ENCODE data around the gene SGK1.
"Not testable (repeated sequence)": the region's sequence is repeated elsewhere in the genome, so short reads cannot be mapped to it uniquely, and the experiment has no call there.

The SGK1 gene

GRCh38 chr6:134304381-134304780 lies 13.5 kb downstream of the SGK1 start:
- not testable (repeated sequence) for DNase-seq (ENCODE audit: low read depth in 2 of 2)

DNA sequence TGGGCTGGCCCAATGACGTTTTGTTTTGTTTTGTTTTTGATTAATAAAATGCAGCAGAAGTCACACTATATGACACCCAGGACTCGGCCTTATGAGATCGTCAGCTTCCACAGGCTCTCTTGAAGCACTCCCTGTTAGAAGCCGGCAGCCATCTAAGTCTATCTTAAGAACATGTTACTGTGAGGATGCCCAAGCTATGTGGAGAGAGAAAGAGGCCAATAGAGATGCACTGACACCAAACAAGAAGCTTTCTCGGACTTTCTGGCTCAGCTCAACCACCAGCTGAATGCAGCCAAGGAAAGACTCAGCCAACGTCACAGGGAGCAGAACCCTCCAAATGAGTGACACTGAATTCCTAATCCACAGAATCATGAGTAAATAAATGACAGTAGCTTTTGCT lies 14.0 kb downstream of the SGK1 start:
- DNase-seq (ENCODE audit: low read depth in 2 of 2) = no peak

GRCh38 chr6:134299236-134299635 lies 18.7 kb downstream of the SGK1 start:
- DNase-seq (ENCODE audit: low read depth in 2 of 2) = no peak

GRCh38 chr6:134296762-134297161 lies 21.1 kb downstream of the SGK1 start:
- no peak for DNase-seq (ENCODE audit: low read depth in 2 of 2)

DNA sequence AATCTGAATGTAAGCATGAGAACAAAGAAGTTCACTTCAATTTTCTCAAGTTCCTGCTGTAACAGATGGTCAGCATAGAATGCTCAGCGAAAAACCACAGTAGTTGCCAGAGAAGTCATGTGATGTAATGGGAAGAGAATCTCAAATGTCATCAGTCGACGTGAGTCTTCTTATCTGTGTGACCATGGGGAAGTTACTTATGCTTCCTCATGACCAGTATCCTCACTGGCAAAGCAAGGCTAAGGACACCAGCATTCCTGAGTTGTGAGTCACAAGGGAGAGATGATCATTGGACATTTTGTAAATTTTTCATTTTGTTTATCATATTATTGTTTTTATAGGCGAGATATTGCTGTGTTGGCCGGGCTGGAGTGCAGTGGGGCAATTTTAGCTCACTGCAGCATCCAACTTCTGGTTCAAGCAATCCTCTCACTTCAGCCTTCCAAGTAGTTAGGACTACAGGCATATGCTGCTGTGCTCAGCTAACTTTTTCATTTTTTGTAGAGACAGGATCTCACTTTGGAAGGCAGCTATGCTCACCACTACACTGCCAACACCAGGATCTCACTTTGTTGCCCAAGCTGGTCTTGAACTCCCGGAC lies 21.9 kb downstream of the SGK1 start:
- DNase-seq (ENCODE audit: low read depth in 2 of 2) = peak; percentile 84 to 88

DNA sequence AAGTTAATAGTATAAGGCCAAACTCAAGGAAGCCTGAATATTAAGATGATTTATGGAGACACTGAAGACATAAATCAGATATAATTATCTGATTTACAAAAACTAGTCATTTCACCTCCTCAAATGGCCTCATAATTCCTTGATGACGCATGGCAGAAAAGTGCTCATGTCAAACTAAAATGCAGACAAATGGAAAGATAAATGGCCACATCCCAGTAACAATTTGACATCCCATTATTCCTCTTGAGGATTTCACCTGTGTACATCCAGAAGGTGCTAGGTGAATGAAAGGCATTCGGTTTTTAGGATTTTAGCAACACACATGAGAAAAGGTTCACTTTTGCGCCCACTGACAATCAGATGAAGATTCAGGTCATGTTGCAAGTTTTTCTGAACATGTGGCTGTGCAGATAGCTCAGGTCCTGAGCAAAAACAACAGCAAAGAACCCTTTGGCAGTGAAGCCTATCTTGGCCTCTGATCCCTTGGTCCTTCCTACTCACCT lies 24.2 kb downstream of the SGK1 start:
- DNase-seq (ENCODE audit: low read depth in 2 of 2) = no peak

- DNase-seq (ENCODE audit: low read depth in 2 of 2) = no peak
Measured at GRCh38 chr6:134291156-134291555, 26.8 kb downstream of the SGK1 start.

DNA sequence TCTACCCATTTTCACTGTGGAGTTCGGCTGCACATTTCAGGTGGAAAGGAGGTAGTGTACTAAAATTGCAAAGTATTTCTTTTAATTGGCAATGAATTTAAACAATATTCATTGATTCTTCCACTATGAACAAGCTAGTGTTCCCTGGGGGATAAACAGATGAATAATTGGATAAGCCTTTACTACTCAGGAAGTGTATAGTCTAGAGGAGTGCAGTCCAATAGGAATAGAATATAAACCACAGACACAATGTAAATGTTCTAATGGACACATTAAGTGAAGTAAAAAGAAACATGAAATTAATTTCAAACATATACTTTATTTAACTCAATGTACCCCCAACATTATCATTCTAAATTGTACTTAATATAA lies 28.7 kb downstream of the SGK1 start:
- DNase-seq (ENCODE audit: low read depth in 2 of 2) = no peak

DNA sequence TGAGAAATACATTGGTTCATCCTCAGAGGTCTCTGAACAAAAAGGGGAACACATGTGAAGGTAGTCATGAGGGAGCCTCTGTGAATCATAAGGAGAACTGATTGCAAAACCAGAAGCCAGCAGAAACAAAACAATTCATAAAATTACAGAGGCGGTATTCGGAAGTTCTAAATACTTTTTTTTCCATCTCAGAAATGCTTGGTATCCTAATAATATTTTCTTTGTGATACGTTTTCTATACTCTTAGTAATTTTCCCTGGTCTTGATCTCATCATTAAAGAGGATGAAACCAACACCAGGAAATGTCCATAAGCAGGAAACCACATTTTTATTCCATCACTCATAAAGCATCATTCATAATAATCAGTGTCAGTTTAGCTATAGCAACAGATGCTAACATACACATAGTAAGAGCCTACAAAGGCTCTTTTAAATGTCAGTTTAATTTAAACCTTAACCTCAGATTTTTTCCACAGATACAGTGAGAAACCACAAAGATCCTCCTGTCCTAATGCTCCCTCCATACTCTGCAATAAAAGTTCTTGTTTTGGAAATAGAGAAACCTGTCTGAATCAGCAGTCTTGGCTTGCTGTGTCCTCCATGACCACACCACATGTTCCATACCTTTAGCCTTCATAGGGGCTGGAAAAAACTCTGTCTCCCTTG lies 29.2 kb downstream of the SGK1 start:
- DNase-seq (ENCODE audit: low read depth in 2 of 2) = peak; percentile 95 to 96

DNA sequence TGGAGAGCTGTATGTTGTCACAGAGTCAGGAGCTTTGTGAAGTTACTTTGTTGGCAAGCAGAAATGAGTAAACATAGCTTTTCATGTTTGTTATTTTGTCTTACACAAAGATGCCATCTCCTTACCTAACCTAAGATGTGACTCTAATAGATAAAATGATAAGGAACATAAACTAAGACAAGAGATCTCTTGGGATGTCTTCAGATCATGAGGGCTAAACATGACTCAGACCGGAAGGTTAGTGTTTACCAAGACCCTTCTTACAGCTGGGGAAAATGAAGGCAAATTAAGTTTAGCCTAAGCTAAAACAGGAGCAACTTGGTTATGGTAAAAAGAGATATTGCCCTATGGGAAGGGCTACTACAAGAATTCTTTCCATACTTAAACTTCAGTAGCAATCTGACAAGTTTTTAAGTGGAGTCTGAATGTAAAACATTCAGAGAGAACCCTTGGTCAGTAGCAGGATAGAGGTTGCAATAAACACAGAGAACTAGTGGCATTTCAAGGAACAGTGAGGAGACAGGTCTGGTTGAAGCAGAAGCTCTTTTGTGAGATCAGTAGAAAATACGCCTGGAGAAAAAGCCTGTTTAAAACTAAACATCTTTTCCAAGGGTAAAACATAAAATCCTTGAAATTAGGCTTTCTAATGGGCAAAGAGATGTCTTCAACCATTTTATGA lies 29.9 kb downstream of the SGK1 start:
- no peak for DNase-seq (ENCODE audit: low read depth in 2 of 2)

- DNase-seq (ENCODE audit: low read depth in 2 of 2) = no peak
Measured at GRCh38 chr6:134282816-134283215, 35.1 kb downstream of the SGK1 start.

- DNase-seq (ENCODE audit: low read depth in 2 of 2) = no peak
Measured at GRCh38 chr6:134281388-134281787, 36.5 kb downstream of the SGK1 start.

- DNase-seq (ENCODE audit: low read depth in 2 of 2) = no peak
Measured at GRCh38 chr6:134278000-134278399, 39.9 kb downstream of the SGK1 start.

- not testable (repeated sequence) for DNase-seq (ENCODE audit: low read depth in 2 of 2)
Measured at GRCh38 chr6:134276891-134277377, 41.0 kb downstream of the SGK1 start.

GRCh38 chr6:134272374-134272773 lies 45.5 kb downstream of the SGK1 start:
- no peak for DNase-seq (ENCODE audit: low read depth in 2 of 2)

GRCh38 chr6:134267917-134268361 lies 50.0 kb downstream of the SGK1 start:
- no peak for DNase-seq (ENCODE audit: low read depth in 2 of 2)

- no peak for DNase-seq (ENCODE audit: low read depth in 2 of 2)
Measured at GRCh38 chr6:134266776-134267175, 51.1 kb downstream of the SGK1 start.

DNA sequence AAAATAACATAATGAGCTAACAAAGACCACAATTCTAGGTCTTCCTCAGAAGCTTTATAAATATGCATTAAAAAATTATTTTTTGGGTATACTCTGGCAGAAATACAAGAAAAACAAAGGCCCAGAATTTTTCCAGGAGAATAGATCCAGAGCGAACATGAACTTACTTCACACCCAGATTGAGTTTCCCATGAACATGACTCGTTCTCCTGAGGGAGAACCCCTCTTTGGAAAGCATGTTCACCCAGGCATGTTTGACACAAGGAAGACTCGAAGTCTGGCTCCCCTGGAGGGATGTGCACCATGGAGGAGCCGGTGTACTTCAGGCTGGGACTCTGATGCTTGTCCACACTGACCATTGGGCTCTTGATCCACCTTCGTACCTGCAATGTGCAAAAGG lies 56.1 kb downstream of the SGK1 start:
- DNase-seq (ENCODE audit: low read depth in 2 of 2) = no peak

DNA sequence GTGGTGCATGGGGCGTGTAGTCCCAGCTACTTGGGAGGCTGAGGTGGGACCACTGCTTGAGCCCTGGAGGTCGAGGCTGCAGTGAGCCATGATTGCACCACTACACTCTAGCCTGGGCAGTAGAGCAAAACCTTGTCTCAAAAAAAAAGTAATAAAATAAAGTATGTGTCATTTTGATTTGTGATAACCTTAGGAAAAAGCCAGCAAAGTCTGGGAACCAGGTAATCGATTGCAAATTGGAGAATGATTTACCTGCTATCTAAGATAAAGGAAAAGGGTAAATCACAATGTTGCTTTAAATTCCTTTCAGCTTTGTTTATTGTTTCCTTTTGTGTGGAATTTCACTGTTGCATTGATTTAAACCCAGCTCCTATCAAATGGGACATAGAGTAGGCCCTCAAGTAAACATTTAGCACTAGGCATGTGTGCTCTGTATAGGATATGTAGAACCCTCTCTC lies 59.0 kb downstream of the SGK1 start:
- DNase-seq (ENCODE audit: low read depth in 2 of 2) = no peak

- no peak for DNase-seq (ENCODE audit: low read depth in 2 of 2)
Measured at GRCh38 chr6:134257516-134257915, 60.4 kb downstream of the SGK1 start.

- DNase-seq (ENCODE audit: low read depth in 2 of 2) = no peak
Measured at GRCh38 chr6:134256862-134257261, 61.0 kb downstream of the SGK1 start.

GRCh38 chr6:134255280-134255679 lies 62.6 kb downstream of the SGK1 start:
- DNase-seq (ENCODE audit: low read depth in 2 of 2) = not testable (repeated sequence)

GRCh38 chr6:134254118-134254517 lies 63.8 kb downstream of the SGK1 start:
- DNase-seq (ENCODE audit: low read depth in 2 of 2) = no peak

All from fibroblast of skin of left quadriceps (primary cell).